Measurements from ENCODE around the gene RBM20. TPM values are rescaled to one million over a fixed set of nuclear protein-coding genes. Genes with fewer than 3 reads are reported as not detected.

RBM20 gene
- total RNA-seq, 1 donor from 2014 or later, result 0.58 TPM

DNA sequence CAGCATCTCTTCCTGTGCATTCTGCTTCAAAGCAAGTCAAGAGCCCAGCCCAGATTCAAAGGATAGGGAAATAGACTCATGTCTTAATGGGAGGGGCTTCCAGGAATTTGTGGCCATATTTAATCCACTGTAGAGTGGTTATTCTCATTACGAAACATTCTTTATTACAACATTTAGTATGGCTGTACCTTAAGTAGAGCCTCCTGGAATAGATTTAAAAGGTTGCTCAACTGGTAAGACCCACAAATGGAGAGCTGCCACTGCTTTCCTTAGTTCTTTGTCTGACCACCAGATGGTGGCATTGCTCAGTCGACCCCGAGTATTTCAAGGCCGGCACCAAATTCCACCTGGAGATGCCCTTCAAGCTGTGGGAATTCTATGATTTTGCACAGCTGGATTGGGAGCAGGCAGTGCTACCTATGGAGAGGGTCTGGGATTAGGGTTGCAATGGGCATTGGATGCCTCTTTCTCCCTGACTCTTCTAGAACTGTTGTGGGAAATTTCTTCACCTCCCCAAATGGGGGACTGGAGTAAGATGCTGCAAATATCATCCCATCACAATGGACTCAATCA, 102.2 kb downstream of the RBM20 start:
- H3K4me3 Mint-ChIP-seq, result no peak overlapping the region
- H3K4me1 Mint-ChIP-seq, result no peaks in the 10 kb centered on the region
- H3K9me3 Mint-ChIP-seq, result no peaks in the 10 kb centered on the region
- DNase-seq (ENCODE audit: low read depth, low spot score), result peak; percentile 57
- H3K36me3 Mint-ChIP-seq (ENCODE audit: low read depth), result peaks cover 3% of the 10 kb centered on the region
- peaks cover 20% of the 10 kb centered on the region for H3K27me3 Mint-ChIP-seq (ENCODE audit: low read depth)
- TF ChIP-seq, protein P1, sequence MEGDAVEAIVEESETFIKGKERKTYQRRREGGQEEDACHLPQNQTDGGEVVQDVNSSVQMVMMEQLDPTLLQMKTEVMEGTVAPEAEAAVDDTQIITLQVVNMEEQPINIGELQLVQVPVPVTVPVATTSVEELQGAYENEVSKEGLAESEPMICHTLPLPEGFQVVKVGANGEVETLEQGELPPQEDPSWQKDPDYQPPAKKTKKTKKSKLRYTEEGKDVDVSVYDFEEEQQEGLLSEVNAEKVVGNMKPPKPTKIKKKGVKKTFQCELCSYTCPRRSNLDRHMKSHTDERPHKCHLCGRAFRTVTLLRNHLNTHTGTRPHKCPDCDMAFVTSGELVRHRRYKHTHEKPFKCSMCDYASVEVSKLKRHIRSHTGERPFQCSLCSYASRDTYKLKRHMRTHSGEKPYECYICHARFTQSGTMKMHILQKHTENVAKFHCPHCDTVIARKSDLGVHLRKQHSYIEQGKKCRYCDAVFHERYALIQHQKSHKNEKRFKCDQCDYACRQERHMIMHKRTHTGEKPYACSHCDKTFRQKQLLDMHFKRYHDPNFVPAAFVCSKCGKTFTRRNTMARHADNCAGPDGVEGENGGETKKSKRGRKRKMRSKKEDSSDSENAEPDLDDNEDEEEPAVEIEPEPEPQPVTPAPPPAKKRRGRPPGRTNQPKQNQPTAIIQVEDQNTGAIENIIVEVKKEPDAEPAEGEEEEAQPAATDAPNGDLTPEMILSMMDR (conservative IDR thresholded peaks at IDR 0.05), result peak; percentile 94
- no peak overlapping the region for H3K27ac Mint-ChIP-seq (ENCODE audit: unreplicated experiment)

DNA sequence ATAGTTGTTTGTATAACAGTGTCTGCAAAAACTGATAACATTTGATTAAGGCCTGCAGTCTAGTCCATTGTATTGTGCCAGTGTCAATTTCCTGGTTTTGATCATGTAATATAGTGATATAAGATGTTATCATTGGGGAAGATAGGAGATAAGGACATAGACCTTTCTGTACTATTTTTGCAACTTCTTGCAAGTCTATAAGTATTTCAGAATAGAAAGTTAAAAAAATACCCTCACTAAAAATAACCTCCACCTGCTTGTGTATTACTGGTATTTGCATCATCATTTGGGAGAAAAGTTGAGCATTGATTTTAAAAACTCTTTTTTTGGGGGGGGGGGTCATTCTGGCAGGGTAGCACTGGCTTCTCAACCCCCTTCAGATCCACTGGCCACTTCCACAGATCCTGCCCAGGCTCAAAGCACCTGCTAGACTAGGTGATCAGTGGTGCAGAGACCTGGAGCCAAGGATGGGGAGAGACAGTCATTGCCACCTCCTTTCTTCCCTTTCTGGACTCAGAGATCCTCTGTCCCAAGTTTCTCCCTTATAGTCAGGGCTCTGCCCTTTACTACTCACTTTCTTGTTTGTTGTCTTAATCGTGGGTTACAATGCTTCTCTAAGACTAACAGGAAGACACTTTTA, 103.0 kb downstream of the RBM20 start:
- TF ChIP-seq, protein P1 (conservative IDR thresholded peaks at IDR 0.05), result no peak
- Mint-ChIP-seq H3K9me3 (no peaks in the 10 kb centered on the region), H3K4me1 (no peaks in the 10 kb centered on the region), H3K4me3 (no peak overlapping the region), H3K27ac (ENCODE audit: unreplicated experiment) (no peak overlapping the region), H3K36me3 (ENCODE audit: low read depth) (peaks cover 3% of the 10 kb centered on the region), H3K27me3 (ENCODE audit: low read depth) (peaks cover 16% of the 10 kb centered on the region)
- no peak for DNase-seq (ENCODE audit: low read depth, low spot score)

DNA sequence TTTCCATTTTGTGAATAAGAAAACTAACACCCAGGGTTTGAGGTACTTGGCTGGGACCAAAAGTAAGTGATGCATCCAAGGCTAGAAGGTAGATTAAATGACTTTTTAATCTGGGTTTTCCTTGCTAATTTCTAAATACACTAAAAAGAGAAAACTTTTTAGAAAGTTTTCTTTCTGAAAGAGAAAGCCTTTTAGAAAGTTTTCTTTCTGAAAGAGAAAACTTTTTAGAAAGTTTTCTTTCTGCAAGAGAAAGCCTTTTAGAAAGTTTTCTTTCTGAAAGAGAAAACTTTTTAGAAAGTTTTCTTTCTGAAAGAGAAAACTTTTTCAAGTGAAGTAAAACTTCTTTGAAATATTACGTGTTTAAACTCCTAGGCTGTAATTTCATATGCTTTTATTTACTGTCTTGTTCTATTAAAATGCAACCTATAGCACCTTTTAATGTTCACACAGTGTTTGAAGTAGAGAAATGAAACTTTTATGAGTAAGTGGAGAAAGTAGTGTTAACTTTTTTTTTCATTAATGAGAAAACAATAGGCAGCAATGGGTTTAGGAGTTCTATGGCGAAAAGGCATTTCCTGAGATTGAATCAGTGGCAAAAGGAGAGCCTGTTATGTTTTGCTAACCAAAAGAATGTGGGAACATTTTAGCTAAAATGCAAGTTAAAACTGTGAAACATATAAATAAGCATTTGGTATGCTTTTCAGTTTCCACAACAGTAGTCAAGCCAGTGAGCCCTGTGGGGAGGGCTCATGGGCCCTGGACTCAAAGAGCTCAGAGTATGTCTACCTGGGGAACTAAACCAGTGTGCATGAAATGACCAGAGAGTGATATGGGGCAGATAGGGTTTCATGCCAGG, 103.7 kb downstream of the RBM20 start:
- TF ChIP-seq, protein P1 (conservative IDR thresholded peaks at IDR 0.05), result no peak
- H3K4me1 Mint-ChIP-seq, result no peaks in the 10 kb centered on the region
- no peaks in the 10 kb centered on the region for H3K9me3 Mint-ChIP-seq
- peaks cover 10% of the 10 kb centered on the region for H3K27me3 Mint-ChIP-seq (ENCODE audit: low read depth)
- peaks cover 3% of the 10 kb centered on the region for H3K36me3 Mint-ChIP-seq (ENCODE audit: low read depth)
- no peak overlapping the region for H3K27ac Mint-ChIP-seq (ENCODE audit: unreplicated experiment)
- DNase-seq (ENCODE audit: low read depth, low spot score), result no peak
- no peak overlapping the region for H3K4me3 Mint-ChIP-seq

DNA sequence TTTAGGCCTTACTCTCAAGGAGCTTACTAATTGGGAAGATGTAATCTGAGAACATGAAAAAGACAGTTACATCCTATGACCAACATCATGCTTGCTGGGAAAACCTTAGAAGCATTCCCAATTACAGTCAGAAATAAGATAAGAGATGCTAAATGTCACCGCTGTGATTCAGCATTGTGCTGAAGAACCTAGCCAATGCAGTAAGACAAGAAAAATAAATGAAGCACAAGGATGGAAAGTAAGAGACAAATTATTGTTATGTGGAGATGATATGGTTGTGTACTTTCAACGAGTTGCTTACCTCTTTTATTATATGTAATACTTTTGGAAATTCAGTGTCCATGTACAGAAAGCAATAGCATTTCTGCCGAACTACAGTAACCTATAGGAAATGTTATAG, 104.8 kb downstream of the RBM20 start:
- no peaks in the 10 kb centered on the region for H3K4me1 Mint-ChIP-seq
- TF ChIP-seq, protein P1 (conservative IDR thresholded peaks at IDR 0.05), result no peak
- H3K27ac Mint-ChIP-seq (ENCODE audit: unreplicated experiment), result no peak overlapping the region
- no peak overlapping the region for H3K4me3 Mint-ChIP-seq
- H3K9me3 Mint-ChIP-seq, result no peaks in the 10 kb centered on the region
- peaks cover 6% of the 10 kb centered on the region for H3K27me3 Mint-ChIP-seq (ENCODE audit: low read depth)
- H3K36me3 Mint-ChIP-seq (ENCODE audit: low read depth), result peaks cover 3% of the 10 kb centered on the region
- DNase-seq (ENCODE audit: low read depth, low spot score), result no peak

DNA sequence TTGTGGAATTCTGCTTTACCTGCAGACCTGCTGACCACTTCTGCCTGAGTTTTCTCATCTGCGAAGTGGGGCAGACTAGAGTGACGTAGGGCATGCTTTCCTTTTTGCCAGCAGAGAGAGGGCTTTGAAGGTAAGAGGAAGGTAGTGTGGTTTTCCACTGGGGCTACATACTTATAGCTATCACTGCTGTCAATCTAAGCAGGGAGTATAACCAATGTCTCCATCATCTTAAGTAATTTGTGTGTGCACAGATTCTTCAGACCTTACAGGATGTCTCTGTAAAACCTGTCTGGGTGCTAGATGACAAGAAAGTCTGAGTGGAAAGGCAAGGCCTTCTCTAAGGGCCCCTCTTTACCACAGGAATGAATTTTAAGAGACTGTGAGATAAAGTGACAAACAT, 106.8 kb downstream of the RBM20 start:
- Mint-ChIP-seq H3K4me3 (no peak overlapping the region), H3K9me3 (no peaks in the 10 kb centered on the region), H3K27me3 (ENCODE audit: low read depth) (no peaks in the 10 kb centered on the region), H3K36me3 (ENCODE audit: low read depth) (peaks cover 3% of the 10 kb centered on the region), H3K4me1 (no peaks in the 10 kb centered on the region), H3K27ac (ENCODE audit: unreplicated experiment) (no peak overlapping the region)
- TF ChIP-seq, protein P1 (conservative IDR thresholded peaks at IDR 0.05), result no peak
- DNase-seq (ENCODE audit: low read depth, low spot score), result no peak
